NCI-H345 treated with DMSO at 0.1 percent for 48 hours (cell line): Measurements from ENCODE around the gene CHCHD1.
"Not testable (repeated sequence)": the region's sequence is repeated elsewhere in the genome, so short reads cannot be mapped to it uniquely, and the experiment has no call there.

Source experiments
- DNase-seq: peaks from one replicate; lab custom pipeline; 2025; ENCODE audit not compliant: unreplicated experiment; lab: John Stamatoyannopoulos, UW

CHCHD1 gene

GRCh38 chr10:73781879-73782748, at the start of gene CHCHD1:
CHCHD1 (plus strand) TSS chr10:73782048; CDS start chr10:73782076, 28 bp downstream.
- peak; percentile 45 for DNase-seq

- no peak for DNase-seq
Observed at GRCh38 chr10:73732426-73732825, 49.4 kb upstream of the CHCHD1 start.

- no peak for DNase-seq
Observed at GRCh38 chr10:73732931-73733623, 48.8 kb upstream of the CHCHD1 start.

- DNase-seq, result no peak
Observed at GRCh38 chr10:73734028-73734720, 47.7 kb upstream of the CHCHD1 start.

GRCh38 chr10:73734796-73735305, 47.0 kb upstream of the CHCHD1 start:
- DNase-seq, result no peak

GRCh38 chr10:73740501-73741254, 41.2 kb upstream of the CHCHD1 start:
- DNase-seq, result not testable (repeated sequence)

- DNase-seq, result no peak
Observed at GRCh38 chr10:73742454-73742734, 39.5 kb upstream of the CHCHD1 start.

GRCh38 chr10:73743327-73743904, 38.4 kb upstream of the CHCHD1 start:
- DNase-seq, result no peak

GRCh38 chr10:73743905-73744663, 37.8 kb upstream of the CHCHD1 start, which contains the start of gene SEC24C:
SEC24C (plus strand) TSS chr10:73744372; CDS start chr10:73746833, 2,461 bp downstream.
- DNase-seq, result peak; percentile 87

- DNase-seq, result no peak
Observed at GRCh38 chr10:73744664-73744975, 37.2 kb upstream of the CHCHD1 start.

GRCh38 chr10:73746721-73747120, 35.1 kb upstream of the CHCHD1 start:
- DNase-seq, result no peak

GRCh38 chr10:73750819-73751218, 31.0 kb upstream of the CHCHD1 start:
- DNase-seq, result no peak

GRCh38 chr10:73756183-73756582, 25.7 kb upstream of the CHCHD1 start:
- no peak for DNase-seq

- no peak for DNase-seq
Observed at GRCh38 chr10:73758704-73759511, 22.9 kb upstream of the CHCHD1 start.

GRCh38 chr10:73759512-73760115, 22.2 kb upstream of the CHCHD1 start:
- no peak for DNase-seq

- DNase-seq, result no peak
Observed at GRCh38 chr10:73761781-73762180, 20.1 kb upstream of the CHCHD1 start.

- no peak for DNase-seq
Observed at GRCh38 chr10:73762915-73763314, 18.9 kb upstream of the CHCHD1 start.

GRCh38 chr10:73763343-73763742, 18.5 kb upstream of the CHCHD1 start:
- DNase-seq, result no peak

- DNase-seq, result no peak
Observed at GRCh38 chr10:73765066-73765465, 16.8 kb upstream of the CHCHD1 start.
